NCI-H187 treated with DMSO at 0.1 percent for 48 hours (cell line): ENCODE measurements around the gene RTL5.
A peak's percentile ranks its signal among the peaks of the same experiment; 100 is the strongest.

Experiments used
- DNase-seq: peaks from one replicate; lab custom pipeline; 2025; lab: John Stamatoyannopoulos, UW

The RTL5 gene

DNA sequence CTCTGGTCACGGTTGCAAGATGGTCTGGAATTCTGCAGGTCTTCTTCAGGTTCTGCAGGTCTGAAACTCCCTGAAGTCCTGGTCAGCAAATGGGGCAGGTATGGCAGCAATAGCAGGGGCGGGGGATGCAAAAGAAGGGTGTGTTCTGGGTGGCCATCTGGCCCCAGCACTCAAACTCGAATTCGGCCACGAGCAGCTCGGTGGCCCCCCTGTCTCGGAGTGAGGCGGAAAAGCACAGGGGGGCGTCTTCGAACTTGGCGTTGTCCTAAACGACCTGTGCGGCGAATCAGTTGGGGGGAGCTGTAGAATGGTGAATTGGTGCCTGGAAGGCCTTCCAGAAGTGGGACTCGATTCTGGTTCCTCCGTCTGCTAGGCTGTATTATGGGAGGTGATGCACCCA, 2.1 kb downstream of the RTL5 start:
- DNase-seq, result no peak

DNA sequence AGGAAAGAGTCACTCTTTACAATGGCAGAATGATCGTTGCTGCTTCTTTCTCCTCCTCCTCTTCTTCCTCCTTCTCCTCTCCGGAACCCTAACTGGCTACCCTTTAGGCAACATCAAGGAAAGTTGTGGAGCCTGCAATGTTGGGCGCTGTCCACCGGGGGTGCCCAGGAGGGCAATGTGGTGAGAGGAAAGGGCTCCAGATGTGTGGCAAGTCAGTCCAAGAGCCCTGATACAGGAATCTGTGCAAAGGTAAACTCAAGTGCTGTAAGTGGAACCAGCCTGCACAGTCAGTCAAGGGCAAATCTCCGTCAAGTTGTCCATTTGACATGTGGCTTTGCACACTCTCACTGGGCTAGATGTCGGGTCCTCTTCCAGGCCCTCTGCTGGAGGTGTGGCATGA, 2.8 kb downstream of the RTL5 start:
- no peak for DNase-seq

DNA sequence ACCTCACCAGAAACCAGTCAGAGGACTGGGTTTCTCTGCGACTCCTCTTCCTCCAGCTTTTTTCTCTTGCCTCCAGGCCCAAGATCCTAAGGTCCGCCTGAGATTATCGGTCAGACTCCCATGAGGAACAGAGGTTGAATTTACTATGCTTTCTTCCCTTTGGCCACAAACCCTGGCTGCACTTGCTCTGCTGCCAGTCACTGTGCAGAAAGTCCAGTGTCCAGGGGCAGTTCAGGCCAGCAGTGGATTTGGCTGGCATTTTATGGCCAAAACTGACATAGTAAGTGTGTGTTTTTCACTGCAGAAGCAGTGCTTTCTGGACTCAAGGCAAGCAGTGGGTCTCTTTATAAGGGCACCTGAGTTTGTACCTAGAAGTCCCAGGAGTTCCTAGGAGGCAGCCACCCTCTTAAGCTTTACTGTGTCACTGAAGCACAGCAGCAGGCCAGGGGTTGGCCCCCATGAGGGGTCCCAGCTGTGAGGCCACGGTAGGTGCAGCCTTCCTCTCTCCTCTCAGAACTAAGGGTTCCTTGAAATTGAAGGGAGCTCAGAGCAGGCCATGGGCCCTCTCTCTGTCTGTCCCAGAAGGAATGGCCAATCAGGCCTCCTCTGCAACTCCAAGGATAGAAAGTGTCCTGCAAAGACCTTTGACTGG, 3.4 kb downstream of the RTL5 start:
- DNase-seq, result no peak

DNA sequence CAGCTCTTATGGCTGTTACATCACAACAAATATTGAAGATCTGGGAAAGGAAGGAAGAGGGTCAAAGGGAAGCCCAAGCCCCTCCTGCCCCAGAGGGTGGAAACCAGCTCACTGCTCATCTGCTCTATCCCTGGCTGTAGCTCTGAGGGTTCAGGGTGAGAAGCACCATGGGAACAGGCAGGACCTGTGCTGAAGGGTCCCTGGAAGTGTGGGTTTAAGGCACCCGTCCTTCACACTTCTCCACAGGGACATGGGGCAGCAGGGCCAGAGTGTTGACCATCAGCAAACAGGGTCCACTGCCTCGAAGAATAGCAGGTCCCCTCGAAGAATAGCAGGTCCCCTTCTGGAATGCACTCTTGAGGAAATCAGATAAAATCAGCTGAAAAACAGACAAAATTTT, 4.4 kb downstream of the RTL5 start:
- no peak for DNase-seq

DNA sequence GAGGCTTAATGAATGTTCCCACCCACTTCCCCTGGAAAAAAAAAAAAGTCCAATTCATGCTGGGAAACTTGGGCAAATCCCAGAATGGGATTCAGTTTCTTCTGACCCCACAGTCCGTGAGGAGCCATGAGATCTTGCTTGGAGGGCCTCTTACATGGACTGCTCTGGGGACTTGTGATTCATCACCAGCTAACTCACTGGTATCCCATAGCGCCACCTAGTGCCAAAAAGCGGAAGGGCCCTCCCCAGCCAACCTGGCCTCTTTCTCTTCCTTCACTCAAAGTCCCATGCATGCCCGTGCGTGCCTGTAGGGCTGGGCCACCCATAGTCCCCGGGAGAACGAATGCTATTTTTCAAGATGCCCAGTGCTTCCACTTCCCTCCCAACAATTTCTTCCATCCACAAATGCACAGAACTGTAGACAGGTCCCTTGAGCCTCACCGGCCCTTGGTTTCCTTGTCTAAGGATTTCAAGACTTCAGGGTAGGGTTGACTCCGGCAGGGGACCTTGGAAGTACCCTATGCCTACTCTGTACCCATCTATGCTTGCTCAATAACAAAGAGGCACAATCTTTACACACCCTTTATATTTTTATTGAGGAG, 5.1 kb downstream of the RTL5 start:
- peak; percentile 11 for DNase-seq

DNA sequence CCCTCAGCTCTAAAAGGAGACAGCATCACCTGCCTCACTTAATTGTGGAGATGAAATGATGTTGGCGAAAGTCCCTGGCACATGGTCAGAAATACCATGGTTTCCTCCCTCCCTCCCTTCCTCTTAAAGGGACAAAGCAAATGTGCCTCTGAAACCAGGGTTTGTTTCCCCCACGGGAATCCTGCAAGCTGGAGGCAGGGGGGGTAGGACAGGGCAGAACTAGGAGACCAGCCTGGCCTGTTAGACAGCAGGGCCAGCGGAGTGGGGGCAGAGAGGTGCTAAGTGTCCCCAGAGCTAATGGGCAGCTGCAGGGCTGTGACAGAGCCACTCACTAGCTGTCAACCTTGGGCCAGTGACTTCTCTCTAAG, 5.7 kb downstream of the RTL5 start:
- DNase-seq, result no peak

DNA sequence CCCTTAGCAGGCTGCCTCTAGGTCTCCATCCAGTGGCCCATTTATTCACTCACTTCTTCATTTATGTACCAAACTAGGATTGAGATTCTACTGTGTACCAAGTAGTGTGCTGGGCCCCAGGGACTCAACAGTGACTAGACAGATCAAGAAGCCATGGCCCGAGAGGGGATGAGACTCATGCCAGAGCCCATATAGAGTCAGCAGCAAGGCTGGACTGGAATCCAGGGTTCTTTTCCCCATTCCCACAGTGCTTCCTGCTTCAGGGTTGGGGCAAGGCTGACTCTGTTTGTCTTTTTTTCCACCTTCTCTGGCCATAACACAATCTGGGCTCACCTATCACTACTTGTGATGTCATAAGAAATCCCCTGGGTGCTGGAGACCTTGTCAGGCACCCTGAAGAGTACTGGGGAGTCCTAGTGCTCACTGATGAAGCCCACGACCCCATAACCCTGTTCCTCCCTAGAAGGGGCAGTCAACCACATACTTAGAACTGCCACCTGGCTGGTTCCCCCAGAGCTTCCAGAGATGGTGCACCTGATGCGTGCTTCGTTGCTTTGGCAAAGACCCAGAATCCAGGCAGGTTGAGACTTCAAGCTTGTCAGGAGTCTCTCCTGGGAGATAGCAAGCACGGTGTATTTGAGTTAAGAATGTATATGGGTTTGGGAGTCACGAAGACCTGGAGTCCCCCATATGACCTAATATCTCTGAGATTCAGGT, 6.2 kb downstream of the RTL5 start:
- no peak for DNase-seq

DNA sequence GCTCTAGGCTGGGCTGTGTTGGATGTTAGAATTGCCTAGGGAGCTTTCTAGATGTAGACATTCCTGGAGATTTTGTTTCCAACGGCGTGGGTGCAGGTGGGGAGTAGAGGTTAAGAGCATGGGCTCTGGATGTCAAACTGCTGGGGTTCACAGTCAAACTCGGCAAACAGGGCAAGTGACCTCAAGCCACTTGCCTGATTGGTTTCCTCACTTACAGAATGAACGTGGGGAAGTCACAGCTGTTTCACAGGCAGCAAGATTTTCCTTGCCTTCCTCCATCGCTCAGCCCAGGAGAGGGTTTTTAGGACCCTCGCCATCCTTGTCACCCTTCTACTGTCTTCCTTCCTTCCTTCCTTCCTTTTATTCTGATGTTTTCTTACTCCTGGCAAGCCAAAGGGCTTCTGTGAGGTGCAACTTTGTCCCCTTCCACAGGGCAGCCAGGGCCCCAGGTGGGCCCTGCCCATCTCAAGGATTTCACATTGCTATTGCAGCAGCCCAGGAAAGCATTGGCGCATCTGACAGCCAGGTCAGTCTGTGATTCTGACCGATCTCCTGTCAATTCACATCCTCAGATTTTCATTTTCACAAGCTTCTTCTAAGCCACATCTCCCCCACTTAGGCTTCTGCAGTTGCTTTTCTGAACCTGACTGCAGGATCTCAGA, 7.0 kb downstream of the RTL5 start:
- DNase-seq, result no peak

DNA sequence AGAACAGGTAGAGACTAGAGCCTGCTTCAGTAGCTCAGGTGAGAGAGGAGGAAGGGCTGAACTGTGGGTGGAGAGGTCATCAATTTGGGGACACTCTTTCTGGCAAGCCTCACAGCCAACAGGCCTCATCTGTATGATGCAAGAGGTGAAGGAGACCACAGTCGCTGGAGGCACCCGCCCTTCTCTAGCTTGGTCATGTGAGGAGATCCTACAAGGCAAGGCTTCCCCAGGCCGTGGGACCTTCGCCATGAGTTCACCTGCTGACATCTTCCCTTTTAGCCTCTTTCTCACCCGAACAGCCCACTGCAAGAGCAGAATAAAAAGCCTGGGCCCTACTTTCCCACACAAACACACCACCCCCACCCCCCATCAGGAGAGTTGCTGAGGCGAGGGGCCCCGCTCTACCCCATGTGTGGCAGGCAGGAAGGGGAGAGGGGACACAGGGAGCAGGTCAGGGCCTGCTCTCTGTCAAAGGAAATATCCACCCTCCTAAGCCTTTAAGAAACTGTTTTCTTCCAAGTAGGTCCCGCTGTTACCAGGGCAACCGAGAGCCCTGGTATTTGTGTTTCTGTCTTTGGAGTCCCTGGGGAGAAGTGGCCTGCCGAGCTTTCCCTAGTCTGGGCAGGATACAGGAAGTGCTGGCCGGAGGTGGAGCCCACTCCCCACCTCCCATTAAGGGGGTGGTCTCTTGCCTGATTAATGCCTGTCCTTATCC, 8.1 kb downstream of the RTL5 start:
- DNase-seq, result no peak

DNA sequence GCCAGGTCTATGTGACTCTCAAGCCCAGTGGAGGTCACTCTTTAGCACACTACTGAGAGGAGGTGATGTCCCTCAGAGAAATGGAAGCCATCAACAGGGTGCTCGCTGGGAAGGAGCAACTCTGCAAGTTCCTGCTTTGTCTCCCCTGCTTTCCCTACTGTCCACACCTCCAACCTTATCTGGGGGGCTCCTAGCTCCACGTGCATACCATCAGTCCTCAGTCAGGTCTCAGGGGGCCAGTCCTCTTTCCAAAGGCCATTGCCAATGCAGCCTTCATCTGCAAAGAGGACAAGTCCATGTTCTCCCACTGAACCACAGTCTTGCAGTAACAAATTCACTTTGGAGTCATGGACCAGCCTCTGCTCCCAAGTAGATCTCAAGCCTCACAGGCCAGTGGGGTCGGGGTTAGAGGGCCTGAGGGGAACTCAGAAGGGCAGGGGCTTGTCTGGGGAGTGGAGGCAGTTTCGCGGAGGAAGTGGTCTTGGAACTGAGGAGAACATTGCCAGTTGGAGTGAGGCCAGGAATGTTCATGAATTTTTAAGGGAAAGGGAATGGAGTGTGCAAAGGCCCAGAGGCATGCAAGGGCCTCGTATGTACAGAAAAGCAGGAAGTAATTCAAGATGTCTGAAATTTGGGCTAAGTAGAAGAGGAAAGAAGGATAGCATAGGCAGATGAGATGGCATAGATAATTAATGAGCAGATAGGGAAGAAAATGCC, 8.9 kb downstream of the RTL5 start:
- DNase-seq, result no peak

DNA sequence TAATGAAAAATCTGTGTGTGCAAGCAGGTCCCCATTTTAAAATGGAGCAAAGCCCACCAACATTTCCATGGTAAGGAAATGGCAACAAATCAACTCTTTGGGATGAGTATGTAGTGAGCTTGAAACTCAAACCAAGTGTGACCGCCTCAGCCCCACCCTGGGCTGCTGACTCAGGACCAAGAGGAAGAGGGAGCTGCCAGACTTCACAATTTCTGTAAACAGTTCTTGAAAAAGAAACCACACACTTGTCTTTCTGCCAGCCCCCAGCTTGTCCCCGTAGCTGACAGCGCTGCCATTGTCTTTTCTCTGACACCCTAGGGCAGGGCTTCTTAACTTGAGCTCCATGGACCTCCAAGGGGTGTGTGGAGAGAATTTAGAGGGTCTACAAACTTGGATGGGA, 10.3 kb downstream of the RTL5 start:
- DNase-seq, result no peak

DNA sequence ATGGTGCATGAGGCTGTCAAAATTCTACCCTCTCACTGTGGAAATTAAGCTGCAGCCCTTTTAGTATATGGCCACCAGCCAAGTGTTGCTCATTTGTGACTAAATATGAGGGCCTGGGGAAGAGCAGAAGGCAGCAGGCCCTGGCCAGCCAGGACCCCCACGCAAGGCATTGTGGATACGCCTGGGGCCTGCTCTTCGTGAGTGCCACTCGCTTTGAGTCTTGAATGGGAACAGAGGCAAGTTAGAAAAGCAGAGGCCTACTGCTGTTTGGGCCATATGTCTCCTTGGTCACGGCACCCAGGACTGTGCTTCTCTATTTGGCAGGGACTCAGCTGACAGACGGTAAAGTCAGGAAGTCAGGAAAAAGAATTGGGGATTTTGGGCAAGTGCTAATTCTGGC, 10.9 kb downstream of the RTL5 start:
- no peak for DNase-seq

DNA sequence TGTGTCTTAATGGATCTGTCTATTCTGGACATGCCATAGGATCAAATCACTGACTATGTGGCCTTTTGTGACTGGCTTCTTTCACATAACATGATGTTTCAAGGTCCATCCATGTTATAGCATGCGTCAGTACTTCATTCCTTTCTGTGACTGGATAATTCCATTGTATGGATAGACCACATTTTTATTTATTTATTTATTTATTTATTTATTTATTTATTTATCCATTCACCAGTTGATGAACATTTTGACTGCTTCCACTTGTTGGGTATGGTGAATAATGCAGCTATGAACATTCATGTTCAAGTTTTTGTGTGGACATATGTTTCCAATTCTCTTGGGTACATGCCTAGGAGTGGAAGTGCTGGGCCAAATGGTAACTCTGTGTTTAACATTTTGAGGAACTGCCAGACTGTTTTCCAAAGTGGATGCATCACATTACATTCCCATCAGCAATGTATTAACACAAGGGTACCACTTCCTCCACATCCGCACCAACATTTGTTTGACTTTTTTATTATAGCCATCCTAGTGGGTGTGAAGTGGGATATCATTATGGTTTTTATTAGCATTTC, 14.0 kb downstream of the RTL5 start:
- no peak for DNase-seq

DNA sequence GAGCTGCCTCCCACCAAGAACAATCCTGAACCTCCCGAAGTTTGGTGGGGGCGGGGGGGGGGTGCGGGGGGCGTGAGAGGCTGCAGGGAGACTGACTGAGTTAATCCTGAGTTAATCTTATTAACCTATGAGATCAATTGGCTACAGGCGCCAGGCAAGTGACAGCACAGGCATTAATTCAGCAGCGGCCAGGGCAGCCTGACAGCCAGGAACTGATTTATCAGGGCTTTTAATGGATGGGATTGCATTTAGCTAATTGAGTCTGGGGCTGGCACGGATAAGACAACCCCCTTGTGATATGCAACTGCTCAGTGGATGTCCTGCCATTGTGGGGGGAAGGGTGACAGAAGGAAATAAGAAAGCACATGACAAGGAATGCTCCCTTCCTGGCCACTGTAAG, 16.3 kb downstream of the RTL5 start:
- DNase-seq, result no peak

DNA sequence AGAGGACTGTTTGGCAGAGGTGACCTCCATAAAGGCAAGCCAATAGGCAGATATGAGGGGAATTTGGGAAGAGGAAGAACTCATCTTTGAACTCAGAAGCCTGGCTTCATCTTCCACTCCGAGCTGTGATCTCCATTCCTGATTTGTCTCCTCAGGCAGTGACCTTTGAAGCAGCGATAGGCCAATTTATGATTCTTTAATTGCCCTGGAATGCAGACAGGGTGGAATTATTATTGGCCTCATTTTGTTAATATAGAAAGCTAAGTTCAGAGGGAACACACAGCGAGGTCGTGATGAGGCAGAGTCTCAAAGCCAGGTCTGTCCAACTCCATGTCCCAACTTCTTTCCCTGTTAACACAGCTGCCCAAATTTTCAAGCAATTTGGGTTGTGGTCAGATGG, 16.9 kb downstream of the RTL5 start:
- DNase-seq, result no peak

DNA sequence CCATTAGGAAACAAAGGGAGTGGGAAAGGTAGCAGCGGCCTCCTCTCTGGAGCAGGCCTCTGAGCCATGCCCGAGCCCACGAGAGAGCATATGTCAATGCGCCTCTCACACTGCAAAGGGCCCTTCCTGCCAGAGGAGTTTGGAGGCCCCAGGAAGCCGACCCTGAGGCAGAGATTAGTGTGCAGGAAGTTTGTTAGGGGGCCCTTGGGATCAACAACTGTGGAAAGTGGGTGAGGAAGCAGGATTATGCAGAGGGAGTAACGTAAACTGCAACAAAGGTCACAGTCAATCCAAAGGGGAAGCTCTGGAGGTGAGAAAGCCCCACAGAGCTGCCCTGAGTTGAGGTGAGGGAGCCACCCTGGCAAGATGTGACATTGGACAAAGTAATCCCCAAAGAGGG, 17.4 kb downstream of the RTL5 start:
- DNase-seq, result no peak

DNA sequence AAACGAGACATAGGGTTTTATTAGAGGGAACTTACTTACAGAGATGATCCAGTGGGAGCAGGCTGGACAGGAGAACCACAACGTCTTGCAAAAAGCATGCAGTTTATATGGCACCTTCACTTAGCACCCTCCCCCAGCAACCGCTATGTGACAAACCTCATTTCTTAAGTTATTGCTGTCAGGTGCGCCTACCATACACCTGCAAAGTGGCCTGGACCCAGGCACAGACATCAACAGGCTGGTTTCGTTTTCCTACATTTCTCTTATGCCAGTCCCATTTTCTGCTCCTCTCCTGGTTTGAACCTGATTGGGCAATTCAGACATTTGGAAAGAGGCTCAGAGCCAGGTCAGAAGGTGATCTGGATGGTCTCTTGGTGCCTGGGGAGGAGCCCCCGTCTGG, 18.3 kb downstream of the RTL5 start:
- DNase-seq, result no peak

DNA sequence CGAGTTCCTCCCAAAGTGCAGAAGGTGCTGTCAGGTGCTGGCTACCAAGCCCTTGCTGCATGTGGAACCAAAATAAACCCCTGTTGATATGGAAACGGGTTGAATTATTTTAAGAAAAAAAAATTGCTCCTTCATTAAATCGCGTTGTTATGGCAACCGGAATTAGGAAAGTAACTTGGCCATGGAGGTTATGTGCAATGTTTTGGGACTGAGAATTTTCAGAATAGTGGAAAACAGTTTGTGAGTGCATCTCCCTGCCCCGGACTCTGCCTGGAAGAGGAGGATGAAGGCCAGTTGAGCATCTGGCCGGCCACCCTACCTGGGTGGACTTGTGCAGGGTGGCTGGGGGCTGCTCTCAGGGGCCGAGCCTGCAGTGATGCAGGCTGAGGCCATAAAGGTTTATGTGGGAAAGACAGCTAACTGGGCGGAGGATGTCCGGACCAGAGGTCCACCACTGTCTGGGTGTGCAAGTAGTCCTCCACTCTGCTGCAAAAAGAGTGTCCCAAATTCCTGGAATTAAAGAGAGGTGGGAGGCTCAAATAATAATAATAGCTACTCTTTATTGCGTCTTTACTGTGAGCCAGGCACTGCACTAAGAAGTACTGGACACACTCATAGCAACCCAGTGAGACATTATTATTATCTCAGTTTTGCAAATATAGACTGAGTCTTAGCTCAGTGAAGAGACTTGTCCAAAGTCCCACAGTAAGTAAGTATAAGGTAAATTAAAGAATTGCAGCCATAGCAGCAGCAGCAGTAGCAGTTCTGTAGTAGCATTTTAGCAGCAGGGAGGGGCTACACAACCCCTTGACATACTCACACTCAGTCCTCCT, 20.6 kb downstream of the RTL5 start:
- no peak for DNase-seq

DNA sequence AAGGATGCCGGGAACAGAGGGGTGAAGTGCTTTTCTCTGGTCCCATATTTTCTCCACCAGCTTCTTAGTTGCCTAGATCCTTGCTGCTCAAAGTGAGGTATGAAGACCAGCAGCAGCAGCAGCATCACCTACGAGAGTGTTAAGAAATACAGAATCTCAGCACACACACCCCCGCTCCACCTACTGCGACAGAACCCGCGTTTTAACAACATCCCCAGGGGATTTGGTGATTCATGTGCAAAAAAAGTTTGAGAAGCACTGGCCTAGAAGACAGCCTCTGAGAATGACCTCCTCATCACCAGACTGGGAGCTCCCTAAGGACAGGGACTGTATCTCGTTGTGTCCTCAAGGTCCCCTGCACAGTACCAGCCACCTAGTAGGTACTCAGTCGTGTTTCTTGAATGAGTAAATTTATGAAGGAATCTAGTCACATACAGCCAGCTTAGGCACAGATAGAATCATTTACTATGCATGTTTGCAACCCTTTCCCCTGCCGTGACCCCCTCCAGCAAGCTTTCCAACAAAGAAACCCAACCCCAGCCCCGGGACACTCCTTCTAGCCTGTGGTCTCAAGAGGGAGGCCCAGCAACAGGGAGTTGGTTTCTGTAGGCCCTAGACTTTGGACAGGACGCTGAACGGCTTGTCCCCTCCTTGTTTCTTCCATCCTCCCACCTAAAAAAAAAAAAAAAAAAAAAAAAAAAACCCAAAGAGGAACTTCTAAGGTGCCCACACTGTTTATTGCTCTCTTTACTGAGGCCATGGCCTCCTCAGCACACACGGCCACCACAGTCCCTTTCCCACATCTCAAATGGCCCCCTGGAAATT, 21.5 kb downstream of the RTL5 start:
- DNase-seq, result no peak

DNA sequence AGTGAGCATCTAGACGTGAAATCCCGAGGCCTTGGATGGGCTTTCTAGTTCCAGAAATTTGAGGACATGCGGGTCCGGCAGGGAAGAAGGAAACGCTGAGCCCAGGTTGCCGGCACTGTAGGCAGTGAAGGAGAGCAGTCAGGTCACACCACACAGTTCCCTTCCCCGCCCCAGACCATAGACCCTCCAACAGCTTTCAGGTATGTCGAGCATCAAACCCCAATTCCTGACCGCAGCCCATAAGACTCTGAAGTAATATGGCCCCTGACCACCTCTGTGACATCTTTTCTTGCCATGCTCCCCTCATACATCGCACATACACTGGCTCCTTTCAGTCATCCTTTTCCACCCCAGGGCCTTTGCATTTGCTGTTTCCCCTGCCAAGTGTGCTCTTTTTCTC, 23.0 kb downstream of the RTL5 start:
- DNase-seq, result no peak
